HEK293 (cell line): Measurements from ENCODE around the gene PIGM.

Experiments
- CTCF ChIA-PET: fragments of 350-600 bp; formaldehyde crosslinking; extraction: SDS; loops from one replicate; lab custom pipeline; 2021; ENCODE audit warnings: antibody characterized with exemption; lab: Yijun Ruan, JAX
- POLR2A ChIA-PET: fragments of 300-600 bp; formaldehyde crosslinking; extraction: SDS; loops from one replicate; lab custom pipeline; 2020; ENCODE audit warnings: antibody characterized with exemption, inconsistent platforms; lab: Yijun Ruan, JAX
- H3K27ac ChIP-seq: fragments of 200-500 bp; sonication (Bioruptor generic); 2 replicates; pipeline ENCODE4 v1.5.1; 2014; ENCODE audit warnings: low read depth, low read length, control low read depth, inconsistent platforms; ENCODE audit errors: extremely low read depth
- H3K36me3 ChIP-seq, 2 experiments: fragments of 200-500 bp in 1 of 2; sonication (Bioruptor generic) in 1 of 2; 1 replicate in 1 of 2; 2 replicates in 1 of 2; pipeline ENCODE4 v1.5.1; 2014 to 2017; ENCODE audit warnings: inconsistent platforms in 2 of 2, low read length in 2 of 2; ENCODE audit not compliant: control insufficient read depth in 2 of 2, insufficient read depth in 1 of 2
- H3K4me1 ChIP-seq: fragments of 200-500 bp; sonication (Bioruptor generic); 2 replicates; pipeline ENCODE4 v1.5.1; 2014; ENCODE audit warnings: mild to moderate bottlenecking, low read length, inconsistent platforms; ENCODE audit not compliant: control insufficient read depth, insufficient read depth
- H3K4me3 ChIP-seq: 2 replicates; pipeline ENCODE4 v1.5.1; 2011; ENCODE audit warnings: low read depth, mild to moderate bottlenecking, control low read depth, low read length, moderate library complexity
- H3K9me3 ChIP-seq: fragments of 200-500 bp; sonication (Bioruptor generic); 2 replicates; pipeline ENCODE4 v1.5.1; 2014; ENCODE audit warnings: low read depth, low read length, inconsistent platforms; ENCODE audit not compliant: control insufficient read depth, insufficient read depth
- HOXA7 ChIP-seq: sonication (generic); formaldehyde crosslinking; IDR thresholded peaks from 2 replicates; pipeline ENCODE4 v1.8.1; 2022; ENCODE audit warnings: missing genetic modification reagents, borderline replicate concordance
- HOXD13 ChIP-seq: sonication (generic); formaldehyde crosslinking; IDR thresholded peaks from 2 replicates; pipeline ENCODE4 v1.8.0; 2022; ENCODE audit warnings: missing genetic modification reagents, borderline replicate concordance
- IKZF3 ChIP-seq: fragments of 450-650 bp; IDR thresholded peaks from 2 replicates; pipeline ENCODE4 v1.5.0; 2018; ENCODE audit warnings: missing biosample characterization, mild to moderate bottlenecking, missing genetic modification characterization, moderate library complexity
- PRDM10 ChIP-seq: fragments of 450-650 bp; formaldehyde crosslinking; IDR thresholded peaks from 2 replicates; pipeline ENCODE4 v1.5.1; 2016; ENCODE audit warnings: missing biosample characterization, missing genetic modification characterization
- REPIN1 ChIP-seq: fragments of 450-650 bp; formaldehyde crosslinking; IDR thresholded peaks from 2 replicates; pipeline ENCODE4 v1.5.1; 2017; ENCODE audit warnings: missing biosample characterization, missing genetic modification characterization, low read depth
- SETDB1 ChIP-seq: IDR thresholded peaks from one replicate; pipeline ENCODE4 v1.6.1; 2017; ENCODE audit warnings: mild to moderate bottlenecking, low read length, moderate library complexity, mixed read lengths; ENCODE audit not compliant: insufficient read length
- SP7 ChIP-seq: fragments of 450-650 bp; formaldehyde crosslinking; IDR thresholded peaks from 2 replicates; pipeline ENCODE4 v1.5.1; 2016; ENCODE audit warnings: missing biosample characterization, missing genetic modification characterization
- ZFP37 ChIP-seq: fragments of 450-650 bp; formaldehyde crosslinking; IDR thresholded peaks from 2 replicates; pipeline ENCODE4 v1.5.1; 2016; ENCODE audit warnings: missing biosample characterization, missing genetic modification characterization
- ZFP41 ChIP-seq: fragments of 450-650 bp; formaldehyde crosslinking; IDR thresholded peaks from 2 replicates; pipeline ENCODE4 v1.5.1; 2016; ENCODE audit warnings: missing biosample characterization, missing genetic modification characterization, borderline replicate concordance
- ZFP69B ChIP-seq: fragments of 450-650 bp; formaldehyde crosslinking; IDR thresholded peaks from 2 replicates; pipeline ENCODE4 v1.5.1; 2016; ENCODE audit warnings: missing biosample characterization, missing genetic modification characterization
- ZNF121 ChIP-seq: fragments of 450-650 bp; formaldehyde crosslinking; IDR thresholded peaks from 2 replicates; pipeline ENCODE4 v1.5.1; 2016; ENCODE audit warnings: missing biosample characterization, missing genetic modification characterization
- ZNF146 ChIP-seq: fragments of 450-650 bp; formaldehyde crosslinking; IDR thresholded peaks from 2 replicates; pipeline ENCODE4 v1.5.1; 2016; ENCODE audit warnings: missing biosample characterization, missing genetic modification characterization
- ZNF223 ChIP-seq: fragments of 450-650 bp; formaldehyde crosslinking; IDR thresholded peaks from 2 replicates; pipeline ENCODE4 v1.5.1; 2016; ENCODE audit warnings: missing biosample characterization, missing genetic modification characterization
- ZNF266 ChIP-seq: fragments of 450-650 bp; formaldehyde crosslinking; IDR thresholded peaks from 2 replicates; pipeline ENCODE4 v1.5.1; 2016; ENCODE audit warnings: missing biosample characterization, missing genetic modification characterization, low read depth
- ZNF335 ChIP-seq: fragments of 450-650 bp; formaldehyde crosslinking; conservative IDR thresholded peaks from 2 replicates; pipeline ENCODE4 v1.5.1; 2016; ENCODE audit warnings: missing biosample characterization, missing genetic modification characterization
- ZNF366 ChIP-seq: fragments of 450-650 bp; formaldehyde crosslinking; conservative IDR thresholded peaks from 2 replicates; pipeline ENCODE4 v1.5.1; 2016; ENCODE audit warnings: missing biosample characterization, missing genetic modification characterization
- ZNF433 ChIP-seq: fragments of 450-650 bp; formaldehyde crosslinking; IDR thresholded peaks from 2 replicates; pipeline ENCODE4 v1.5.1; 2016; ENCODE audit warnings: missing biosample characterization, missing genetic modification characterization, low read depth
- ZNF514 ChIP-seq: fragments of 450-650 bp; formaldehyde crosslinking; IDR thresholded peaks from 2 replicates; pipeline ENCODE4 v1.5.1; 2016; ENCODE audit warnings: missing biosample characterization, missing genetic modification characterization
- ZNF530 ChIP-seq: fragments of 450-650 bp; formaldehyde crosslinking; IDR thresholded peaks from 2 replicates; pipeline ENCODE4 v1.5.1; 2016; ENCODE audit warnings: low read depth, missing biosample characterization, missing genetic modification characterization
- ZNF548 ChIP-seq: fragments of 450-650 bp; formaldehyde crosslinking; IDR thresholded peaks from 2 replicates; pipeline ENCODE4 v1.5.1; 2016; ENCODE audit warnings: missing biosample characterization, missing genetic modification characterization
- ZNF555 ChIP-seq: fragments of 450-650 bp; formaldehyde crosslinking; conservative IDR thresholded peaks from 2 replicates; pipeline ENCODE4 v1.5.1; 2017; ENCODE audit warnings: missing biosample characterization, mild to moderate bottlenecking, missing genetic modification characterization, inconsistent platforms
- ZNF76 ChIP-seq: fragments of 450-650 bp; formaldehyde crosslinking; IDR thresholded peaks from 2 replicates; pipeline ENCODE4; 2016; ENCODE audit warnings: low read depth, missing biosample characterization, missing genetic modification characterization, borderline replicate concordance
- ZNF830 ChIP-seq: fragments of 450-650 bp; IDR thresholded peaks from 2 replicates; pipeline ENCODE4 v1.5.0; 2018; ENCODE audit warnings: missing biosample characterization, missing genetic modification characterization, low read depth, mild to moderate bottlenecking, moderate library complexity
- TF ChIP-seq, protein P1 (sequence below): fragments of 450-650 bp; formaldehyde crosslinking; IDR thresholded peaks from 2 replicates; pipeline ENCODE4 v1.5.1; 2016; ENCODE audit warnings: missing biosample characterization, missing genetic modification characterization
- TF ChIP-seq, protein P2 (sequence below): fragments of 450-650 bp; formaldehyde crosslinking; IDR thresholded peaks from 2 replicates; pipeline ENCODE4 v1.5.1; 2017; ENCODE audit warnings: missing biosample characterization, mild to moderate bottlenecking, missing genetic modification characterization, moderate library complexity
- TF ChIP-seq, protein P3 (sequence below): fragments of 450-650 bp; IDR thresholded peaks from 2 replicates; pipeline ENCODE4 v1.5.1; 2018; ENCODE audit warnings: missing biosample characterization, mild to moderate bottlenecking, missing genetic modification characterization

PIGM gene

DNA sequence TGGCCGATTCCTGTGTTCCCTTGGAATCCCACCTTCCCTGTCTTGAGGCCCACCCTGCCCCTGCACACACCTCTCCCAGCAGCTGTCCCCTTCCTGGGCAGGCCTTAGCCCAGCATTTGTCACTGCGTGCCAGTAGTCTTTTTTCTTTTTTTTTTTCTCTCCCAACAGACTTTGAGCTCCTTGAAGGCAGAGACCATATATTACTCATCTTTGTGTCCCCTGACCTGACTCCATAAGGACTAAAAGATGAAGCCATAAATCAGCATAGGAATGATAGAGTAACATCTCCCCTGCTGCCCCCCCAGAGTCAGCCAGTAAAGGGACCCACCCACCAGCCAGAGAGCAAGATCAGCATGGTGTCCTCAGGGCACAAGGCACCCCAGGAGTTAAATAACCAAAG, 27.4 kb downstream of the PIGM start (continued):
- TF ChIP-seq, protein P1, sequence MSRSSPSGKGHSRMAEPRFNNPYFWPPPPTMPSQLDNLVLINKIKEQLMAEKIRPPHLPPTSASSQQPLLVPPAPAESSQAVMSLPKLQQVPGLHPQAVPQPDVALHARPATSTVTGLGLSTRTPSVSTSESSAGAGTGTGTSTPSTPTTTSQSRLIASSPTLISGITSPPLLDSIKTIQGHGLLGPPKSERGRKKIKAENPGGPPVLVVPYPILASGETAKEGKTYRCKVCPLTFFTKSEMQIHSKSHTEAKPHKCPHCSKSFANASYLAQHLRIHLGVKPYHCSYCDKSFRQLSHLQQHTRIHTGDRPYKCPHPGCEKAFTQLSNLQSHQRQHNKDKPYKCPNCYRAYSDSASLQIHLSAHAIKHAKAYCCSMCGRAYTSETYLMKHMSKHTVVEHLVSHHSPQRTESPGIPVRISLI (tag by site-specific recombination) = no peak
- TF ChIP-seq ZFP69B (no peak), SP7 (tag by site-specific recombination) (no peak), ZNF555 (tag by site-specific recombination) (no peak), IKZF3 (no peak), ZNF548 (no peak)

- no peaks in the 10 kb centered on the region for H3K4me1 ChIP-seq
- no peak overlapping the region for H3K4me3 ChIP-seq
- TF ChIP-seq ZNF76 (tag by site-specific recombination) (no peak), ZNF266 (tag by site-specific recombination) (no peak), SETDB1 (no peak), ZFP37 (tag by site-specific recombination) (no peak), ZNF514 (tag by site-specific recombination) (no peak), HOXD13 (CRISPR knock-in tag) (no peak)
- TF ChIP-seq, protein P2, sequence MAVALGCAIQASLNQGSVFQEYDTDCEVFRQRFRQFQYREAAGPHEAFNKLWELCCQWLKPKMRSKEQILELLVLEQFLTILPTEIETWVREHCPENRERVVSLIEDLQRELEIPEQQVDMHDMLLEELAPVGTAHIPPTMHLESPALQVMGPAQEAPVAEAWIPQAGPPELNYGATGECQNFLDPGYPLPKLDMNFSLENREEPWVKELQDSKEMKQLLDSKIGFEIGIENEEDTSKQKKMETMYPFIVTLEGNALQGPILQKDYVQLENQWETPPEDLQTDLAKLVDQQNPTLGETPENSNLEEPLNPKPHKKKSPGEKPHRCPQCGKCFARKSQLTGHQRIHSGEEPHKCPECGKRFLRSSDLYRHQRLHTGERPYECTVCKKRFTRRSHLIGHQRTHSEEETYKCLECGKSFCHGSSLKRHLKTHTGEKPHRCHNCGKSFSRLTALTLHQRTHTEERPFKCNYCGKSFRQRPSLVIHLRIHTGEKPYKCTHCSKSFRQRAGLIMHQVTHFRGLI (tag by site-specific recombination) = no peak
- no peak overlapping the region for H3K27ac ChIP-seq
- CTCF ChIA-PET = interaction anchor here (0.5 to 10.2 kb wide), 8 partner anchors 12 to 872 kb away, joined by 3 to 353 read pairs (median 4); partner anchors contain the start of gene TAGLN2
- no peaks in the 10 kb centered on the region for H3K9me3 ChIP-seq
- POLR2A ChIA-PET = interaction anchor here (0.8 kb wide), 1 partner anchor 80 kb away, joined by 4 read pairs; no protein-coding TSS in a partner anchor
- H3K36me3 ChIP-seq = no peaks in the 10 kb centered on the region
Observed at GRCh38 chr1:160004001-160004400, 27.8 kb downstream of the PIGM start.

GRCh38 chr1:160001440-160001839, 30.4 kb downstream of the PIGM start:
- Histone ChIP-seq H3K4me1 (no peaks in the 10 kb centered on the region), H3K36me3 (no peaks in the 10 kb centered on the region), H3K4me3 (no peak overlapping the region), H3K27ac (no peak overlapping the region), H3K9me3 (no peaks in the 10 kb centered on the region)
- ChIA-PET POLR2A (interaction anchor here (0.6 kb wide), 1 partner anchor 76 kb away, joined by 3 read pairs; the partner anchor contains the start of gene TAGLN2), CTCF (interaction anchor here (0.6 to 10.2 kb wide), 4 partner anchors 47 to 130 kb away, joined by 3 to 353 read pairs (median 4); partner anchors contain the start of gene TAGLN2)
- TF ChIP-seq ZNF514 (tag by site-specific recombination) (no peak), ZNF830 (tag by site-specific recombination) (no peak), ZNF366 (tag by site-specific recombination) (no peak), REPIN1 (tag by site-specific recombination) (no peak), ZNF433 (tag by site-specific recombination) (no peak), ZNF335 (tag by site-specific recombination) (no peak), HOXA7 (CRISPR knock-in tag) (no peak), ZNF223 (tag by site-specific recombination) (no peak), ZNF121 (tag by site-specific recombination) (no peak), ZNF146 (tag by site-specific recombination) (no peak), ZNF530 (tag by site-specific recombination) (no peak), ZFP41 (tag by site-specific recombination) (no peak), PRDM10 (tag by site-specific recombination) (no peak)
- TF ChIP-seq, protein P3, sequence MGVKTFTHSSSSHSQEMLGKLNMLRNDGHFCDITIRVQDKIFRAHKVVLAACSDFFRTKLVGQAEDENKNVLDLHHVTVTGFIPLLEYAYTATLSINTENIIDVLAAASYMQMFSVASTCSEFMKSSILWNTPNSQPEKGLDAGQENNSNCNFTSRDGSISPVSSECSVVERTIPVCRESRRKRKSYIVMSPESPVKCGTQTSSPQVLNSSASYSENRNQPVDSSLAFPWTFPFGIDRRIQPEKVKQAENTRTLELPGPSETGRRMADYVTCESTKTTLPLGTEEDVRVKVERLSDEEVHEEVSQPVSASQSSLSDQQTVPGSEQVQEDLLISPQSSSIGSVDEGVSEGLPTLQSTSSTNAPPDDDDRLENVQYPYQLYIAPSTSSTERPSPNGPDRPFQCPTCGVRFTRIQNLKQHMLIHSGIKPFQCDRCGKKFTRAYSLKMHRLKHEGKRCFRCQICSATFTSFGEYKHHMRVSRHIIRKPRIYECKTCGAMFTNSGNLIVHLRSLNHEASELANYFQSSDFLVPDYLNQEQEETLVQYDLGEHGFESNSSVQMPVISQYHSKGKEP (tag by site-specific recombination) = no peak
